Activated naive CD4-positive, alpha-beta T cell treated with anti-CD3 and anti-CD28 coated beads, Interleukin-2, amount 50 U/mL, for 72 hours (primary cell): ENCODE data around the gene IGSF6. TPM values are rescaled to one million over a fixed set of nuclear protein-coding genes. Genes with fewer than 3 reads are reported as not detected.

Experiments used
- ATAC-seq, 2 donors: fragments of 150-1000 bp; cut with Tn5 transposase; 2 replicates each; pipeline ENCODE4 v1.10.0; 2021; ENCODE audit warnings: mild to moderate bottlenecking in 2 of 2, moderate library complexity in 2 of 2
- DNase-seq, 2 donors: peaks; one replicate each; pipeline ENCODE4 v3.0.0; 2021 to 2022; ENCODE audit warnings: low spot score in 2 of 2
- H3K27ac Mint-ChIP-seq, 2 donors: one replicate each; pipeline ENCODE4 v1.8.0; 2022; ENCODE audit warnings: mild to moderate bottlenecking in 2 of 2, mixed read lengths in 2 of 2
- H3K36me3 Mint-ChIP-seq, 2 donors: one replicate each; pipeline ENCODE4 v1.8.0; 2022; ENCODE audit warnings: mixed read lengths in 2 of 2
- H3K9me3 Mint-ChIP-seq, 2 donors: one replicate each; pipeline ENCODE4 v1.8.0; 2022; ENCODE audit warnings: mixed read lengths in 2 of 2
- total RNA-seq, 2 donors: library from RNA; stranded (reverse); gene quantifications; one replicate each; pipeline ENCODE4 v1.2.3, GENCODE V29; 2022

IGSF6 gene
- total RNA-seq, 2 donors from 2014 or later: 0.30 TPM; not detected in 1

- H3K27ac Mint-ChIP-seq: peak within 1 kb of the TSS; percentile 91 to 97
- DNase-seq: peak; percentile 93 to 95
- H3K36me3 Mint-ChIP-seq: peaks cover 12% of the 10 kb centered on the region in 2 donors
- H3K9me3 Mint-ChIP-seq: peaks cover 0 to 4% of the 10 kb centered on the region in 2 donors
- ATAC-seq: peak; percentile 95
Observed at GRCh38 chr16:21599122-21600030, 53.0 kb downstream of the IGSF6 start, which contains the start of gene METTL9. Gene METTL9 (plus strand): TSS chr16:21599577. CDS start chr16:21599734, 157 bp downstream.

- peak in 1 of 2 donors; percentile 34 for DNase-seq
- peak; percentile 1 to 2 for ATAC-seq
- Mint-ChIP-seq H3K27ac (peak overlapping the region; percentile 91 to 97), H3K36me3 (peaks cover 12% of the 10 kb centered on the region in 2 donors), H3K9me3 (peaks cover 0 to 4% of the 10 kb centered on the region in 2 donors)
Observed at GRCh38 chr16:21598701-21599121, 53.7 kb downstream of the IGSF6 start.

GRCh38 chr16:21598206-21598605 lies 54.2 kb downstream of the IGSF6 start:
- ATAC-seq (no peak), DNase-seq (no peak)
- Mint-ChIP-seq H3K36me3 (peaks cover 12% of the 10 kb centered on the region in 2 donors), H3K9me3 (peaks cover 0 to 4% of the 10 kb centered on the region in 2 donors), H3K27ac (peak overlapping the region; percentile 50 to 91)

GRCh38 chr16:21597561-21598030 lies 54.8 kb downstream of the IGSF6 start:
- H3K36me3 Mint-ChIP-seq: peaks cover 12% of the 10 kb centered on the region in 2 donors
- peaks cover 0 to 4% of the 10 kb centered on the region in 2 donors for H3K9me3 Mint-ChIP-seq
- peak overlapping the region; percentile 59 to 97 for H3K27ac Mint-ChIP-seq
- no peak for DNase-seq
- no peak for ATAC-seq

- peaks cover 0 to 4% of the 10 kb centered on the region in 2 donors for H3K9me3 Mint-ChIP-seq
- DNase-seq: no peak
- H3K27ac Mint-ChIP-seq: no peak overlapping the region
- peaks cover 3 to 11% of the 10 kb centered on the region in 2 donors for H3K36me3 Mint-ChIP-seq
- no peak for ATAC-seq
Observed at GRCh38 chr16:21593530-21594289, 58.7 kb downstream of the IGSF6 start.

GRCh38 chr16:21592191-21592590 lies 60.2 kb downstream of the IGSF6 start:
- Mint-ChIP-seq H3K9me3 (no peaks in the 10 kb centered on the region), H3K36me3 (no peaks in the 10 kb centered on the region), H3K27ac (no peak overlapping the region)
- ATAC-seq: no peak
- no peak for DNase-seq

GRCh38 chr16:21590796-21591195 lies 61.6 kb downstream of the IGSF6 start:
- no peak for ATAC-seq
- no peaks in the 10 kb centered on the region for H3K9me3 Mint-ChIP-seq

GRCh38 chr16:21590287-21590686 lies 62.1 kb downstream of the IGSF6 start:
- DNase-seq: no peak
- Mint-ChIP-seq H3K27ac (no peak overlapping the region), H3K9me3 (no peaks in the 10 kb centered on the region), H3K36me3 (no peaks in the 10 kb centered on the region)
- no peak for ATAC-seq

More at GRCh38 chr16:21590796-21591195, 61.6 kb downstream of the IGSF6 start:
- Mint-ChIP-seq H3K27ac (no peak overlapping the region), H3K36me3 (no peaks in the 10 kb centered on the region)
- DNase-seq: no peak

- Mint-ChIP-seq H3K36me3 (no peaks in the 10 kb centered on the region), H3K9me3 (no peaks in the 10 kb centered on the region), H3K27ac (no peak overlapping the region)
- ATAC-seq (no peak), DNase-seq (no peak)
Observed at GRCh38 chr16:21589551-21589950, 62.9 kb downstream of the IGSF6 start.

Other genes with a start within 250 kb of the IGSF6 start
- gene METTL9, start 53.0 kb downstream of the IGSF6 start, total RNA-seq: 100 to 1,000 TPM in 1 of 2 donors, 10 to 100 TPM in 1; 92.2 to 117 TPM
- under 1 TPM; 0.12 to 0.18 TPM for gene OTOA, start 11.4 kb upstream of the IGSF6 start, total RNA-seq
- gene NPIPB4, start 205.1 kb upstream of the IGSF6 start, total RNA-seq: 100 to 1,000 TPM; 230 to 277 TPM